GM19463 (cell line): ENCODE results near the gene SPSB4.
"Not testable (repeated sequence)": the region's sequence is repeated elsewhere in the genome, so short reads cannot be mapped to it uniquely, and the experiment has no call there.

Experiments used
- ATAC-seq: cut with Tn5 transposase; IDR thresholded peaks from one replicate; pipeline ENCODE4 v1.9.1; 2021; ENCODE audit warnings: mild to moderate bottlenecking, moderate library complexity; ENCODE audit not compliant: unreplicated experiment

The SPSB4 gene

GRCh38 chr3:141050576-141051442 lies at the start of gene SPSB4:
SPSB4 (plus strand) TSS chr3:141051347; CDS start chr3:141066105, 14,758 bp downstream.
- no peak for ATAC-seq

- ATAC-seq = no peak
These were observed 44.8 kb upstream of the SPSB4 start for GRCh38 chr3:141006344-141006743.

- no peak for ATAC-seq
These were observed 41.7 kb upstream of the SPSB4 start for GRCh38 chr3:141009496-141009895.

GRCh38 chr3:141011232-141011996 lies 39.7 kb upstream of the SPSB4 start:
- ATAC-seq = peak; percentile 97

GRCh38 chr3:141011997-141012262 lies 39.2 kb upstream of the SPSB4 start:
- no peak for ATAC-seq

- ATAC-seq = no peak
These were observed 38.6 kb upstream of the SPSB4 start for GRCh38 chr3:141012571-141012970.

- no peak for ATAC-seq
These were observed 35.7 kb upstream of the SPSB4 start for GRCh38 chr3:141015481-141015880.

- not testable (repeated sequence) for ATAC-seq
These were observed 33.5 kb upstream of the SPSB4 start for GRCh38 chr3:141017366-141018322.

GRCh38 chr3:141019244-141019643 lies 31.9 kb upstream of the SPSB4 start:
- no peak for ATAC-seq

GRCh38 chr3:141020143-141020830 lies 30.9 kb upstream of the SPSB4 start:
- ATAC-seq = no peak

GRCh38 chr3:141021261-141021660 lies 29.9 kb upstream of the SPSB4 start:
- ATAC-seq = no peak

- ATAC-seq = no peak
These were observed 20.9 kb upstream of the SPSB4 start for GRCh38 chr3:141030296-141030695.

GRCh38 chr3:141039589-141039988 lies 11.6 kb upstream of the SPSB4 start:
- no peak for ATAC-seq

GRCh38 chr3:141044695-141045641 lies 6.2 kb upstream of the SPSB4 start:
- peak; percentile 89 for ATAC-seq

- ATAC-seq = no peak
These were observed 5.3 kb upstream of the SPSB4 start for GRCh38 chr3:141045849-141046248.

- ATAC-seq = no peak
These were observed 4.0 kb upstream of the SPSB4 start for GRCh38 chr3:141047168-141047567.

GRCh38 chr3:141049681-141050080 lies 1.5 kb upstream of the SPSB4 start:
- no peak for ATAC-seq

GRCh38 chr3:141051443-141052200 lies 475 bp downstream of the SPSB4 start:
- ATAC-seq = no peak
